Measurements from ENCODE around the gene AKAP4. TPM values are rescaled to one million over a fixed set of nuclear protein-coding genes. Genes with fewer than 3 reads are reported as not detected.

The AKAP4 gene
- total RNA-seq, 3 donors from 2014 or later (not counting 1 experiment from before 2014, with no cell fraction given): not detected

DNA sequence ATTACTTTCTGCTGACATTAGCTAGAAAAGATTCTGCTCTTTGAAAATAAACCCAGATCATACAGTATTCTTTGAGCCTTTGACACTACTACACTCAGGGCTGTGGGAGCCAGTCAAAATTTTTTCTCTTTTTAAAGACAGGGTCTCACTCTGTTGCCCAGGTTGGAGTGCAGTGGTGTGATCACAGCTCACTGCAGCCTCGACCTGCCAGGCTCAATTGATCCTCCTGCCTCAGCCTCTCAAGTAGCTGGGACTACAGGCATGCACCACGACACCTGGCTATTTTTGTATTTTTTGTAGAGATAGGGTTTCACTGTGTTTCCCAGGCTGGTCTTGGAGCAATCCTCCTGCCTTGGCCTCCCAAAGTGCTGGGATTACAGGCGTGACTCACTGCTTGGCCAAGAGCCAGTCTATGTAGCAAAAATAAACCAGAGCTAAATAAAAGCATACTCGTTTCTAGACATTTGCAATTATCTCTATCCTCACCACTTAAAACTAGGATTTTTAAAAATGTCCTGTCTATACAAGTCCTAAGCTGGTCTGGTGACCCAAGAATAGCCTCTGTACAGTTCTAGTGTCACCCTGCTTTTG, 43.2 kb downstream of the AKAP4 start:
- H3K27ac ChIP-seq (ENCODE audit: low read length): no peak overlapping the region
- 81% methylated on average over 4 of the region's 4 CpGs for WGBS (ENCODE audit: insufficient coverage)

GRCh38 chrX:50154429-50154828, 46.4 kb downstream of the AKAP4 start:
- no peaks in the 10 kb centered on the region for H3K36me3 ChIP-seq (ENCODE audit: control insufficient read depth, insufficient read depth, low read length)
- peaks cover 0 to 7% of the 10 kb centered on the region in 2 donors for H3K27me3 Mint-ChIP-seq (ENCODE audit: low read depth in 2 of 2)
- TF ChIP-seq, protein P1, sequence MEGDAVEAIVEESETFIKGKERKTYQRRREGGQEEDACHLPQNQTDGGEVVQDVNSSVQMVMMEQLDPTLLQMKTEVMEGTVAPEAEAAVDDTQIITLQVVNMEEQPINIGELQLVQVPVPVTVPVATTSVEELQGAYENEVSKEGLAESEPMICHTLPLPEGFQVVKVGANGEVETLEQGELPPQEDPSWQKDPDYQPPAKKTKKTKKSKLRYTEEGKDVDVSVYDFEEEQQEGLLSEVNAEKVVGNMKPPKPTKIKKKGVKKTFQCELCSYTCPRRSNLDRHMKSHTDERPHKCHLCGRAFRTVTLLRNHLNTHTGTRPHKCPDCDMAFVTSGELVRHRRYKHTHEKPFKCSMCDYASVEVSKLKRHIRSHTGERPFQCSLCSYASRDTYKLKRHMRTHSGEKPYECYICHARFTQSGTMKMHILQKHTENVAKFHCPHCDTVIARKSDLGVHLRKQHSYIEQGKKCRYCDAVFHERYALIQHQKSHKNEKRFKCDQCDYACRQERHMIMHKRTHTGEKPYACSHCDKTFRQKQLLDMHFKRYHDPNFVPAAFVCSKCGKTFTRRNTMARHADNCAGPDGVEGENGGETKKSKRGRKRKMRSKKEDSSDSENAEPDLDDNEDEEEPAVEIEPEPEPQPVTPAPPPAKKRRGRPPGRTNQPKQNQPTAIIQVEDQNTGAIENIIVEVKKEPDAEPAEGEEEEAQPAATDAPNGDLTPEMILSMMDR (IDR thresholded peaks at IDR 0.05): no peak
- H3K4me3 Mint-ChIP-seq: no peak overlapping the region
- ATAC-seq: no peak
- intact Hi-C loops (cut with micrococcal nuclease): no loop called here
- WGBS (ENCODE audit: insufficient coverage): no CpG with 5 or more reads among the region's 1 CpG
- H3K27ac ChIP-seq (ENCODE audit: low read length): no peak overlapping the region
- no peaks in the 10 kb centered on the region for H3K4me1 Mint-ChIP-seq
- DNase-seq: no peak
- H3K27me3 ChIP-seq (ENCODE audit: control insufficient read depth, insufficient read depth, low read length): no peaks in the 10 kb centered on the region
- H3K36me3 Mint-ChIP-seq: no peaks in the 10 kb centered on the region
- H3K9me3 ChIP-seq (ENCODE audit: control insufficient read depth, insufficient read depth, low read length): no peaks in the 10 kb centered on the region
- no peaks in the 10 kb centered on the region for H3K4me1 ChIP-seq (ENCODE audit: control insufficient read depth, insufficient read depth, low read length)
- no peak overlapping the region for H3K27ac Mint-ChIP-seq
- H3K9me3 Mint-ChIP-seq: no peaks in the 10 kb centered on the region
- no peak overlapping the region for H3K4me3 ChIP-seq (ENCODE audit: low read length)

More for the DNA sequence above, 43.2 kb downstream of the AKAP4 start:
- H3K4me3 ChIP-seq (ENCODE audit: low read length): no peak overlapping the region
- DNase-seq (no peak), ATAC-seq (no peak)
- H3K9me3 ChIP-seq (ENCODE audit: control insufficient read depth, insufficient read depth, low read length): no peaks in the 10 kb centered on the region
- TF ChIP-seq, protein P1 (IDR thresholded peaks at IDR 0.05): no peak
- no peak overlapping the region for H3K27ac Mint-ChIP-seq
- intact Hi-C loops (cut with micrococcal nuclease): no loop called here
- no peaks in the 10 kb centered on the region for H3K36me3 ChIP-seq (ENCODE audit: control insufficient read depth, insufficient read depth, low read length)
- no peaks in the 10 kb centered on the region for H3K9me3 Mint-ChIP-seq
- H3K4me1 Mint-ChIP-seq: no peaks in the 10 kb centered on the region
- no peak overlapping the region for H3K4me3 Mint-ChIP-seq
- H3K4me1 ChIP-seq (ENCODE audit: control insufficient read depth, insufficient read depth, low read length): no peaks in the 10 kb centered on the region
- H3K27me3 ChIP-seq (ENCODE audit: control insufficient read depth, insufficient read depth, low read length): no peaks in the 10 kb centered on the region
- H3K27me3 Mint-ChIP-seq (ENCODE audit: low read depth in 2 of 2): peaks cover 0 to 7% of the 10 kb centered on the region in 2 donors
- H3K36me3 Mint-ChIP-seq: no peaks in the 10 kb centered on the region

DNA sequence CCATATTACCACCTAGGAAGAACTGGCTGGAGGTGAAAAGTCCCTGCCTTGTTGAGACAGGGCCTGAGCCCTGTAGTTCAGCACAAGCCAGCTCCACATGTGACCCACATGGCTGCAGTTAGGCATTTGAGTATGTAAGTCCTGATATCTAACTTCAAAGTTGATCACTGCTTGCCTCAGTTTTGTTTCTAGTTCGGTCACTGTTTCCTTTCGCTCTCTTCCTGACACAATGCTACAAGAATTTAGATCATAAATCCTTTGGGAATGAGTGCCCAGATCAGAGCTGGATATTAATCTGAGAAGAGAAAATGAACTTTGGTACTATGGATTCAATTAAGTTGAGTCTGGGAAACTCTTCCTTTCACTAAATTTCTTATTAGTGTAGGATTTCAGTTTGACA, 48.4 kb downstream of the AKAP4 start:
- no peaks in the 10 kb centered on the region for H3K4me1 ChIP-seq (ENCODE audit: control insufficient read depth, insufficient read depth, low read length)
- Mint-ChIP-seq H3K4me3 (no peak overlapping the region), H3K4me1 (no peaks in the 10 kb centered on the region), H3K36me3 (no peaks in the 10 kb centered on the region), H3K27me3 (ENCODE audit: low read depth in 2 of 2) (no peaks in the 10 kb centered on the region), H3K27ac (no peak overlapping the region), H3K9me3 (no peaks in the 10 kb centered on the region)
- no peaks in the 10 kb centered on the region for H3K27me3 ChIP-seq (ENCODE audit: control insufficient read depth, insufficient read depth, low read length)
- ATAC-seq: no peak
- intact Hi-C loops (cut with micrococcal nuclease): no loop called here
- TF ChIP-seq, protein P1 (IDR thresholded peaks at IDR 0.05): no peak
- no peak overlapping the region for H3K4me3 ChIP-seq (ENCODE audit: low read length)
- no peaks in the 10 kb centered on the region for H3K36me3 ChIP-seq (ENCODE audit: control insufficient read depth, insufficient read depth, low read length)
- no peaks in the 10 kb centered on the region for H3K9me3 ChIP-seq (ENCODE audit: control insufficient read depth, insufficient read depth, low read length)
- WGBS (ENCODE audit: insufficient coverage): 100% methylated on average over 2 of the region's 2 CpGs
- no peak for DNase-seq
- no peak overlapping the region for H3K27ac ChIP-seq (ENCODE audit: low read length)

DNA sequence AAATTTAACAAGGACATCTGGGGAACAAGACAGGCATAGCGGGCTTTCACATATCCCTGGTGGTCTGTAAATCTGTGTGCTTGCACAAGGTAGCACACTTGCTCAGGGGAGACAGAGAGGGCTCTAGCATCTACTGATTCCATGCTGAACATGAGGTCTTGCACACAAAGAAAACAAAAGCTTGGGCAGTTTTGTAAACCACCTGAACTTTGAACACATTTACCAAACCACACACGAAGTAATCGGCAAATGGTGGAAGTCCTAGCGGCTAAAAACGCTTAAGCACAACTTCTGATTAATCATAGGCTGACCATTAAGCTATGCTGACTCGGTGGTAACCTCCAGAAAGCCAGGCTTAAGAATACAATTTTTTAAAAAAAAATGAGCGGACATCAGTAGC, 52.8 kb downstream of the AKAP4 start:
- Mint-ChIP-seq H3K9me3 (no peaks in the 10 kb centered on the region), H3K4me3 (no peak overlapping the region), H3K27me3 (ENCODE audit: low read depth in 2 of 2) (no peaks in the 10 kb centered on the region), H3K4me1 (no peaks in the 10 kb centered on the region), H3K27ac (no peak overlapping the region), H3K36me3 (no peaks in the 10 kb centered on the region)
- 91% methylated on average over 7 of the region's 7 CpGs for WGBS (ENCODE audit: insufficient coverage)
- Histone ChIP-seq H3K9me3 (ENCODE audit: control insufficient read depth, insufficient read depth, low read length) (no peaks in the 10 kb centered on the region), H3K4me1 (ENCODE audit: control insufficient read depth, insufficient read depth, low read length) (no peaks in the 10 kb centered on the region), H3K27ac (ENCODE audit: low read length) (no peak overlapping the region), H3K36me3 (ENCODE audit: control insufficient read depth, insufficient read depth, low read length) (no peaks in the 10 kb centered on the region), H3K4me3 (ENCODE audit: low read length) (no peak overlapping the region), H3K27me3 (ENCODE audit: control insufficient read depth, insufficient read depth, low read length) (no peaks in the 10 kb centered on the region)
- DNase-seq: no peak
- intact Hi-C loops (cut with micrococcal nuclease): no loop called here
- ATAC-seq: no peak
- TF ChIP-seq, protein P1 (IDR thresholded peaks at IDR 0.05): no peak

Measured in natural killer cell (primary cell).